GM12872 (cell line): ENCODE measurements around the gene CADPS.
A peak's percentile ranks its signal among the peaks of the same experiment; 100 is the strongest.

Experiments used
- TF ChIP-seq, protein P1 (sequence below): IDR thresholded peaks from 3 replicates; pipeline ENCODE4 v1.5.1; 2011; ENCODE audit warnings: low read depth, mild to moderate bottlenecking, low read length, moderate library complexity; ENCODE audit not compliant: insufficient read depth

CADPS gene

DNA sequence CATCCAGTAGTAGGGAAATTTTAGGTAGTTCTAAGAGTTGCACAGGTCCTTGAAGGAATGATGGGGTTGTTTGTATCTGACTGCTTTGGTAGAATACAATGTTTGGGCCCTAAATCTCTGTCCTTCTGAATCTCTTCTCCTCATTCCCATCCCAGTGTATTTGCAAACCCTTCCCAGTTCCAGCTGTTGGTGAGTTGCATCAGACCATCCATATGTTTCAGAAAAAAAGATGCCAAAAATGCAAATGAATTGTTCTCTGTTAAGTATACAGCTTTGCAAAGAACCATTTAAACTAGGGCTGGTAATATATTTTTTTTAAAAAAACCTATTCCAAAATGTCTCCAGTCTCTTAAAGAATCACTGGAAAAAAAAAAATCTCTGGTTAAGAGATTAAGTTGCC lies 251.0 kb downstream of the CADPS start:
- TF ChIP-seq, protein P1, sequence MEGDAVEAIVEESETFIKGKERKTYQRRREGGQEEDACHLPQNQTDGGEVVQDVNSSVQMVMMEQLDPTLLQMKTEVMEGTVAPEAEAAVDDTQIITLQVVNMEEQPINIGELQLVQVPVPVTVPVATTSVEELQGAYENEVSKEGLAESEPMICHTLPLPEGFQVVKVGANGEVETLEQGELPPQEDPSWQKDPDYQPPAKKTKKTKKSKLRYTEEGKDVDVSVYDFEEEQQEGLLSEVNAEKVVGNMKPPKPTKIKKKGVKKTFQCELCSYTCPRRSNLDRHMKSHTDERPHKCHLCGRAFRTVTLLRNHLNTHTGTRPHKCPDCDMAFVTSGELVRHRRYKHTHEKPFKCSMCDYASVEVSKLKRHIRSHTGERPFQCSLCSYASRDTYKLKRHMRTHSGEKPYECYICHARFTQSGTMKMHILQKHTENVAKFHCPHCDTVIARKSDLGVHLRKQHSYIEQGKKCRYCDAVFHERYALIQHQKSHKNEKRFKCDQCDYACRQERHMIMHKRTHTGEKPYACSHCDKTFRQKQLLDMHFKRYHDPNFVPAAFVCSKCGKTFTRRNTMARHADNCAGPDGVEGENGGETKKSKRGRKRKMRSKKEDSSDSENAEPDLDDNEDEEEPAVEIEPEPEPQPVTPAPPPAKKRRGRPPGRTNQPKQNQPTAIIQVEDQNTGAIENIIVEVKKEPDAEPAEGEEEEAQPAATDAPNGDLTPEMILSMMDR: no peak

- TF ChIP-seq, protein P1: peak; percentile 59
Observed at GRCh38 chr3:62622553-62623174, 252.6 kb downstream of the CADPS start.

DNA sequence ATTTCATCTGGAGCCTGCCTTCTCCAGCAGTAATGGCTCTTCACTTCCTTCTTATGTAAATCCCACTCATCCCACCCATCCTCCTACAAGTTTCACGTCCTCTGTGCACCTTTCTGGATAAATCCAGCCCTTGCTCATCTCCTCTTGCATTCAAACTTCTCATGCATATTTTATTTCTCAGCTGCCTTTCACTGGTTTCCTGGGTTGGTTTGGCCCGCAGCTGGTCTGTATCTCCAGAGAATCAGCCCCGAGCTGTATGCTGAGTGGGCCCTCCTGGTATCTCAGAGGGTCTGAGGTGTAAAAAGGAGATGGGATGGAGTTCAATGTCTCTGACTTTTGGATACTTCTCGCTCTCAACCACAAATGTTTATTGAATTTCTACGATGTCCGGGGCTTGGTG lies 253.3 kb downstream of the CADPS start:
- TF ChIP-seq, protein P1: no peak

DNA sequence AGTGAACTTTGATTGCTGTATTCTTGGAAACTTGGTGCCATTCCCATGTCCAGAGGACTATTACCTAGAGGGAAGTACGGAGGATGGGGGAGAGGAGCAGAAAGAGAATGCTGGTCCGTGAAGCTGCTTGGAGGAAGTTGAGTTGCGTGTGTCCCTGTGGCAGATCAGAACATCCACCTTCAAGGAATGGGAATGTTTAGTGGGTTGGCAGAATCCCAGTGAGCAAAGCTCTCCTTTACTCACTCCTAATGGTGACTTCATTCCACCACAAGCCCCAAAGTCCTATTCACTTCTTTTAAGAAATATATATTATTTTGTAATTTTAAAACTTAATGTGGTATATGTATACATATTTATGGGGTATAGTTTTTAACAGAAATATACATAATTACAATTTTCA lies 254.0 kb downstream of the CADPS start:
- TF ChIP-seq, protein P1: no peak

DNA sequence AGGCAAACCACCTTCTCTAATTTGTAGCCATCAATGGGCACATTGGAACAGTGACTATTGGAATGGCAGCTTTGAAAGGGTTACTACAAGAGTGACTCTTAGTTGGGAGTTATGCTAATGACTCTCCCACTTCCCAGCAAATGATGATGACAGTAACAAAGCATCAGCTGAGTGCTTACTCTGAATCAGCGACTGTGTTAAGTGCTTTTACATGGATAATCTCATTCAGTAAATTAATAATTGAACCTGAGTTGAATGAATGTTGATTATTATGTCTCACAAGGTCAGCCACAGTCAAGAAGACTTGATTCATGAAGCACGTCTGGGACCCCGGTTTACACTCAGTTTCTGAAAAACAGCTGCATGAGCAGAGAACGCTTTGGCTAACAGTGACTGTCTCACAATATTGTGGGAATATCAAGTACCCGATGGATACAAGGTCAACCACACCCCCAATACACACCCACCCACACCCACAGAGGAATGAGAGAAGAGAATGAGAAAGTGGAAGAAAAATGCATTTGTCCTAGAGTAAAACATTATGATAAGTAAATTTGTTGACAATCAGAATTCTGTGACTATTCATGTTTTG lies 259.9 kb downstream of the CADPS start:
- TF ChIP-seq, protein P1: no peak

- TF ChIP-seq, protein P1: no peak
Observed at GRCh38 chr3:62614527-62614926, 260.7 kb downstream of the CADPS start.

- TF ChIP-seq, protein P1: no peak
Observed at GRCh38 chr3:62611541-62612240, 263.5 kb downstream of the CADPS start.
